Psoas muscle (tissue), 8 donors: ENCODE measurements around the gene CDH9. TPM values are rescaled to one million over a fixed set of nuclear protein-coding genes. Genes with fewer than 3 reads are reported as not detected.

Experiments used
- ATAC-seq, 4 donors: fragments of 200-7000 bp; cut with Tn5 transposase; one replicate each; pipeline ENCODE4 v1.9.1; 2020; ENCODE audit warnings: moderate library complexity in 3 of 4, mild to moderate bottlenecking in 2 of 4
- DNase-seq, 2 donors: peaks; one replicate each; pipeline ENCODE4 v3.0.0-alpha.2; 2020
- H3K27ac ChIP-seq: fragments of 200-600 bp; one replicate; pipeline ENCODE4 v1.8.0; 2022
- H3K27me3 ChIP-seq, 3 donors: fragments of 200-600 bp in 1 of 3; one replicate each; pipeline versions ENCODE4 v1.6.1 to v1.8.0; 2013 to 2022; ENCODE audit warnings: low read length in 2 of 3, mild to moderate bottlenecking in 2 of 3, moderate library complexity in 1 of 3; ENCODE audit not compliant: insufficient read depth in 3 of 3
- H3K36me3 ChIP-seq, 2 donors: fragments of 200-600 bp in 1 of 2; one replicate each; pipeline versions ENCODE4 v1.6.1 to v1.8.0; 2013 to 2022; ENCODE audit warnings: low read depth in 1 of 2, mild to moderate bottlenecking in 1 of 2, moderate library complexity in 1 of 2; ENCODE audit not compliant: insufficient read depth in 1 of 2
- H3K4me1 ChIP-seq: fragments of 200-600 bp; one replicate; pipeline ENCODE4 v1.8.0; 2022
- H3K4me3 ChIP-seq: fragments of 200-600 bp; one replicate; pipeline ENCODE4 v1.8.0; 2022; ENCODE audit warnings: mild to moderate bottlenecking
- H3K9me3 ChIP-seq: fragments of 200-600 bp; one replicate; pipeline ENCODE4 v1.8.0; 2022
- WGBS, 3 donors: extraction: QIAGEN DNeasy Blood & Tissue Kit; methylation state at CpG; one replicate each; pipeline versions ENCODE4 v1.1.6 to v1.1.7; 2013; 5-methylcytosine and 5-hydroxymethylcytosine counted together
- intact Hi-C, 2 donors: fragments of 100-400 bp; cut with DNase I; formaldehyde crosslinking; loops; one replicate each; pipeline versions ENCODE4 v1.11.0 to v1.14.2; 2022
- polyA plus RNA-seq, 3 donors: library from polyadenylated mRNA; stranded (reverse); fragments of 200-250 nt; gene quantifications; one replicate each; pipeline ENCODE4 v1.2.3, GENCODE V29; 2013
- total RNA-seq, 4 donors: library from RNA; stranded (reverse); fragmentation: NEBNext Ultra II Directional in 2 of 4; extraction: Animal tissue kit (Norgen Biotek cat#: 25700) in 2 of 4; gene quantifications; one replicate each; pipeline versions ENCODE4 v1.2.1 to v1.2.4, GENCODE V29; 2021 to 2023
- TF ChIP-seq, protein P1 (sequence below): fragments of 200-600 bp; IDR thresholded peaks from one replicate; pipeline ENCODE4 v1.8.0; 2022; ENCODE audit warnings: antibody characterized with exemption
- donor health status: healthy with polysubstance abuse.
- donor health status: DM: no; HTN: no; CAD: no; lungs with moderate emphysema.
- donor health status: Bipolar disorder and iron deficiency.
- donor health status: healthy.
- donor health status: DM: yes; HTN: yes; CAD: no.
- donor health status: DM: no; HTN: no; CAD: no.
- donor health status: DM: no; HTN: no; CAD: no.
- donor health status: DM: yes; HTN: yes; CAD: no.

Gene CDH9
- total and polyA plus RNA-seq, 7 donors = not detected

DNA sequence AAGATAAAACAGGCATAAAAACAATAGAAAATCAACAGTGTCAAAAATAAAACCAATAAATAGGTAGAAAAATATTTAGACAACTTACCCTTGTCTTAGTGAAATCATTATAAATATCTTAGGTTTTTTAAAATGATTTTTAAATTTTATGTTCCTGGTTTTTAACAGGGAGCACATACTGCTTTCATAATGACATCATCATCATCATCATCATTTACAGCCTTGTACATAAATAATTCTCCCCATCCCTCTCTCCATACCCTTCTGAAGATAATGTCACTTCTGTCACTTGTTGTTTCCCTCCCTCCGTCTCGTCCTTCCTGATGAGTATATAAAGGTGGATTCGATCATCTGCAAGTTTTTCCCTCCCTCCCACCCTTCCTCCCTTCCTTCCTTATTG lies 56.6 kb downstream of the CDH9 start:
- H3K9me3 ChIP-seq = no peaks in the 10 kb centered on the region
- TF ChIP-seq, protein P1, sequence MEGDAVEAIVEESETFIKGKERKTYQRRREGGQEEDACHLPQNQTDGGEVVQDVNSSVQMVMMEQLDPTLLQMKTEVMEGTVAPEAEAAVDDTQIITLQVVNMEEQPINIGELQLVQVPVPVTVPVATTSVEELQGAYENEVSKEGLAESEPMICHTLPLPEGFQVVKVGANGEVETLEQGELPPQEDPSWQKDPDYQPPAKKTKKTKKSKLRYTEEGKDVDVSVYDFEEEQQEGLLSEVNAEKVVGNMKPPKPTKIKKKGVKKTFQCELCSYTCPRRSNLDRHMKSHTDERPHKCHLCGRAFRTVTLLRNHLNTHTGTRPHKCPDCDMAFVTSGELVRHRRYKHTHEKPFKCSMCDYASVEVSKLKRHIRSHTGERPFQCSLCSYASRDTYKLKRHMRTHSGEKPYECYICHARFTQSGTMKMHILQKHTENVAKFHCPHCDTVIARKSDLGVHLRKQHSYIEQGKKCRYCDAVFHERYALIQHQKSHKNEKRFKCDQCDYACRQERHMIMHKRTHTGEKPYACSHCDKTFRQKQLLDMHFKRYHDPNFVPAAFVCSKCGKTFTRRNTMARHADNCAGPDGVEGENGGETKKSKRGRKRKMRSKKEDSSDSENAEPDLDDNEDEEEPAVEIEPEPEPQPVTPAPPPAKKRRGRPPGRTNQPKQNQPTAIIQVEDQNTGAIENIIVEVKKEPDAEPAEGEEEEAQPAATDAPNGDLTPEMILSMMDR = no peak
- no peak for DNase-seq
- WGBS, 3 donors = 67 to 83% (median 79%) methylated on average over 3 of the region's 3 CpGs
- intact Hi-C loops = no loop called here
- H3K27me3 ChIP-seq = no peaks in the 10 kb centered on the region
- no peak overlapping the region for H3K4me3 ChIP-seq
- ATAC-seq = no peak
- no peaks in the 10 kb centered on the region for H3K36me3 ChIP-seq
- no peaks in the 10 kb centered on the region for H3K4me1 ChIP-seq
- no peak overlapping the region for H3K27ac ChIP-seq

DNA sequence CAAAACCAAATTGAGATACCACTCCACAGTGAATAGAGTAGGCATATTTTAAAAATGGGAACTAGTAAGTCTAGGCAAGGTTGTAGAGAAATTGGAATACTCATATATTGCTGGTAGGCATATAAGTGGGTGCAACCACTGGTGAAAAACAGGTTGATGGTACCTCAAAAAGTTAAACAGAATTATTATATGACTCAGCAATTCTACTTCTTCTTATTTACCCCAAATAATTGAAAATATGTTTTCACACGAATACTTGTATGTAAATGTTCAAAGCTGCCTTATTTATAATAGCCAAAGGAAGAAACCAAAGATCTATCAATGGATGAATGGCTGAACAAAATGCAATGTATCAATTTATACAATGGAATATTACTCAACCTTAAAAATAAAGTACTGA lies 79.1 kb downstream of the CDH9 start:
- no peaks in the 10 kb centered on the region for H3K36me3 ChIP-seq
- TF ChIP-seq, protein P1 = no peak
- no peak overlapping the region for H3K4me3 ChIP-seq
- intact Hi-C loops = no loop called here
- 64 to 76% (median 72%) methylated on average over 1 of the region's 1 CpG for WGBS, 3 donors
- DNase-seq = no peak
- no peak for ATAC-seq
- H3K27me3 ChIP-seq = no peaks in the 10 kb centered on the region
- no peak overlapping the region for H3K27ac ChIP-seq
- H3K4me1 ChIP-seq = no peaks in the 10 kb centered on the region
- no peaks in the 10 kb centered on the region for H3K9me3 ChIP-seq

DNA sequence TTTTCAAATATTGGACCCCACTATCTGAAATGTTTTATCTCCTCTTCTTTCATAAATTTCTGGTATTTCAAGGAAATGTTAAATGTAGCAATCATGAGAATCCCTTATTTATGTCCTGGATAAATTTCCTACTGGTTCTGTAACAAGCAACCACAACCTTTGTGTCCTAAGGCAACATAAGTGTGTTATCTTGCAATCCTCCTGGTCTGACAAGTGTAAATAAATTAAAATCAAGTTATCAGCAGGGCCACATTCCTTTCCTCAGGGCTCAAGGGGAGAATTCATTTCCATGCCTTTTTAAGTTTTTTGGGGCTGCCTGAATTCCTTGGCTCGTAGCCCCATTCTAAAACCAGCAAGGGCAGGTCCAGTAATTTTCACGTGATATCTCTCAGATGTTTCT lies 83.2 kb downstream of the CDH9 start:
- intact Hi-C loops = no loop called here
- ATAC-seq (no peak), DNase-seq (no peak)
- 62 to 76% (median 67%) methylated on average over 2 of the region's 2 CpGs for WGBS, 3 donors
- TF ChIP-seq, protein P1 = no peak
- Histone ChIP-seq H3K4me1 (no peaks in the 10 kb centered on the region), H3K9me3 (no peaks in the 10 kb centered on the region), H3K27me3 (no peaks in the 10 kb centered on the region), H3K36me3 (no peaks in the 10 kb centered on the region), H3K27ac (no peak overlapping the region), H3K4me3 (no peak overlapping the region)

DNA sequence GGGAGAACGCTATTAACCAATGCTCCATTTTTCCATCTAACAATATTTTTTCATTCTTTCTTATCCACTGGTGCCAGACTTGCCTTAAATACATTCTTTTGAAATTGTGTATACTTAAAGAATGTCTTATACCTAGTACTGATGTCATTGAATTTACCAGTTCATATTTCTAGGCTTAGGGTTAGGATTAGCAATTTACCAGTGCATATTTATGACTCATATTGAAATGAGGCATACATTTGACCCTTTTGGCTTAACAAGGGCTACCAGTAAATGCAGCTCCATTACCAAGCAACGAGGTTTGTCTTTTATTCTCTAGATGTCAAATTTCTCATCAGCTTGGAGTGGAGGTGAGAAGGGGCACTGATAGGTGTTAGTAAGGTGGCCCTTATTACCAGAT lies 89.5 kb downstream of the CDH9 start:
- Histone ChIP-seq H3K27me3 (no peaks in the 10 kb centered on the region), H3K9me3 (no peaks in the 10 kb centered on the region), H3K36me3 (no peaks in the 10 kb centered on the region), H3K4me3 (no peak overlapping the region), H3K27ac (no peak overlapping the region), H3K4me1 (no peaks in the 10 kb centered on the region)
- intact Hi-C loops = no loop called here
- 66 to 73% (median 70%) methylated on average over 2 of the region's 2 CpGs for WGBS, 3 donors
- ATAC-seq (no peak), DNase-seq (no peak)
- TF ChIP-seq, protein P1 = no peak

DNA sequence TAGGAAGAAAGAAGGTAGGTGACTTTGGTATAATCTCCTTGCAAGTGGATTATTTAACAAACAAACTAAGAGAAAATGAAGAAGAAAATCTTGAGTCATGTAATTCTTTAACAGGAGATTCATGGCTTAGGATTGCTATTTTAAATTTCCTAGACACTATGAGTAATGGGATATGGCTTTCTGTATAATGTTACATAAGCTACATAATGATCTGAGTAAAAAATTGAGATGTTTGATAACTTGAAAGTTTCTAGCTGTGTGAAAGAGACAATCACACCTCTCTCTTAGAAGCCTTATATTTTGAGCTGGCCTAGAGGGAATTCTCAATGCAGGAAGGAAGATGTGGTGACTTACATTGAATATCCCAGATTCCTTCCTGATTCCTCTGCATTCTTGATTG lies 92.5 kb downstream of the CDH9 start:
- no peaks in the 10 kb centered on the region for H3K27me3 ChIP-seq
- no peaks in the 10 kb centered on the region for H3K36me3 ChIP-seq
- intact Hi-C loops = no loop called here
- H3K27ac ChIP-seq = no peak overlapping the region
- H3K4me3 ChIP-seq = no peak overlapping the region
- DNase-seq = no peak
- ATAC-seq = no peak
- no peaks in the 10 kb centered on the region for H3K4me1 ChIP-seq
- TF ChIP-seq, protein P1 = no peak
- H3K9me3 ChIP-seq = no peaks in the 10 kb centered on the region
